OCI-LY7 (cell line): ENCODE data around the gene ATP6V1B1.

Experiments
- EZH2phosphoT487 ChIP-seq: fragments of 200-600 bp; sonication (generic); IDR thresholded peaks from 2 replicates; pipeline ENCODE4 v1.6.1; 2018; ENCODE audit warnings: low read depth, borderline replicate concordance, mild to moderate bottlenecking, mixed run types, antibody characterized with exemption, low read length, moderate library complexity, mixed read lengths
- TF ChIP-seq, protein P1 (sequence below): fragments of 200-600 bp; sonication (generic); conservative IDR thresholded peaks from 2 replicates; pipeline ENCODE4 v1.5.1; 2014; ENCODE audit warnings: mild to moderate bottlenecking, antibody characterized with exemption, low read length, moderate library complexity, mixed read lengths

DNA sequence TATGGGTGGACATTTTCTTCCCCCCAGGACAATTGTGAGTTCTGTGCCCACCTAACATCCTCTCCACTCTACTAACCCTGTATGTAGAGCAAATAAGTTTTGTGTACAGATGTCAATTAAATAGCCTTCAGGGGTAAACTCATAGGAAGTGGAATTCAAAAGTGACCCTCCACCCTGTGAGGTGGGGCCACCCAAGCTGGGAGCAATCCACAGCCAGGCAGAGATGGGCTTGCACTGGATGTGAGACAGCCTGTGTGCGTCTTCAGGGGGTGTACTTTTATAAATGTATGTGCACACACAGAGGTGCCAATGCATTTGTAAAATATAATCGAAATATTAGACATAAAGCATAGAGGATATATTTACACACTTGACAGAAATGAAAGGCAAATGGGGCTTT is 33.1 kb upstream of the ATP6V1B1 start:
- TF ChIP-seq, protein P1, sequence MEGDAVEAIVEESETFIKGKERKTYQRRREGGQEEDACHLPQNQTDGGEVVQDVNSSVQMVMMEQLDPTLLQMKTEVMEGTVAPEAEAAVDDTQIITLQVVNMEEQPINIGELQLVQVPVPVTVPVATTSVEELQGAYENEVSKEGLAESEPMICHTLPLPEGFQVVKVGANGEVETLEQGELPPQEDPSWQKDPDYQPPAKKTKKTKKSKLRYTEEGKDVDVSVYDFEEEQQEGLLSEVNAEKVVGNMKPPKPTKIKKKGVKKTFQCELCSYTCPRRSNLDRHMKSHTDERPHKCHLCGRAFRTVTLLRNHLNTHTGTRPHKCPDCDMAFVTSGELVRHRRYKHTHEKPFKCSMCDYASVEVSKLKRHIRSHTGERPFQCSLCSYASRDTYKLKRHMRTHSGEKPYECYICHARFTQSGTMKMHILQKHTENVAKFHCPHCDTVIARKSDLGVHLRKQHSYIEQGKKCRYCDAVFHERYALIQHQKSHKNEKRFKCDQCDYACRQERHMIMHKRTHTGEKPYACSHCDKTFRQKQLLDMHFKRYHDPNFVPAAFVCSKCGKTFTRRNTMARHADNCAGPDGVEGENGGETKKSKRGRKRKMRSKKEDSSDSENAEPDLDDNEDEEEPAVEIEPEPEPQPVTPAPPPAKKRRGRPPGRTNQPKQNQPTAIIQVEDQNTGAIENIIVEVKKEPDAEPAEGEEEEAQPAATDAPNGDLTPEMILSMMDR: no peak
- no peak for TF ChIP-seq EZH2phosphoT487
